ENCODE measurements around the gene DICER1. TPM values are rescaled to one million over a fixed set of nuclear protein-coding genes. Genes with fewer than 3 reads are reported as not detected.

DICER1 gene
- total RNA-seq, 4 donors from 2014 or later: 29.4 to 63.7 (median 37.9) TPM

DNA sequence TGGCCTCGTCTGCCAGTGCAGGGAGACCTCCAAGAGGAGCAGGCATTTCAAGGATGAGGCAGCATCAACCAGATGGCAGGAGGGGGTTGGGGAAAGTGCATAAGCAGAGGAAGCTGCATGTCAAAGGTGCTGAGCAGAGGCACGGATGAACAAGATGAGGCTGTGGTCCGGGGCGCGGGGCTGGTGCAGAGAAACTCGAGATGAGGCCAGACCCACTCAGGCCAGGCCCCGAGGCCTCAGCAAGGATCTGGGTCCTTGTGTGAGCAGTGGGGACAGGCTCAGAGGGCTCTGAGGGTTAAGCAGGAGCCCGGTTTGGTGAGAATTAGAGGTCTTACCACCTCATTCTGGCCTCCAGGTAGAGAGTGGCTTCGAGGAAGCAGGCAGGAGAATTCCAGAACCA, 98.8 kb downstream of the DICER1 start:
- TF ChIP-seq POLR2A (IDR thresholded peaks at IDR 0.05): no peak
- TF ChIP-seq, protein P1, sequence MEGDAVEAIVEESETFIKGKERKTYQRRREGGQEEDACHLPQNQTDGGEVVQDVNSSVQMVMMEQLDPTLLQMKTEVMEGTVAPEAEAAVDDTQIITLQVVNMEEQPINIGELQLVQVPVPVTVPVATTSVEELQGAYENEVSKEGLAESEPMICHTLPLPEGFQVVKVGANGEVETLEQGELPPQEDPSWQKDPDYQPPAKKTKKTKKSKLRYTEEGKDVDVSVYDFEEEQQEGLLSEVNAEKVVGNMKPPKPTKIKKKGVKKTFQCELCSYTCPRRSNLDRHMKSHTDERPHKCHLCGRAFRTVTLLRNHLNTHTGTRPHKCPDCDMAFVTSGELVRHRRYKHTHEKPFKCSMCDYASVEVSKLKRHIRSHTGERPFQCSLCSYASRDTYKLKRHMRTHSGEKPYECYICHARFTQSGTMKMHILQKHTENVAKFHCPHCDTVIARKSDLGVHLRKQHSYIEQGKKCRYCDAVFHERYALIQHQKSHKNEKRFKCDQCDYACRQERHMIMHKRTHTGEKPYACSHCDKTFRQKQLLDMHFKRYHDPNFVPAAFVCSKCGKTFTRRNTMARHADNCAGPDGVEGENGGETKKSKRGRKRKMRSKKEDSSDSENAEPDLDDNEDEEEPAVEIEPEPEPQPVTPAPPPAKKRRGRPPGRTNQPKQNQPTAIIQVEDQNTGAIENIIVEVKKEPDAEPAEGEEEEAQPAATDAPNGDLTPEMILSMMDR (IDR thresholded peaks at IDR 0.05 in 4 of 5, conservative IDR thresholded peaks at IDR 0.05 in 1 of 5): no peak

DNA sequence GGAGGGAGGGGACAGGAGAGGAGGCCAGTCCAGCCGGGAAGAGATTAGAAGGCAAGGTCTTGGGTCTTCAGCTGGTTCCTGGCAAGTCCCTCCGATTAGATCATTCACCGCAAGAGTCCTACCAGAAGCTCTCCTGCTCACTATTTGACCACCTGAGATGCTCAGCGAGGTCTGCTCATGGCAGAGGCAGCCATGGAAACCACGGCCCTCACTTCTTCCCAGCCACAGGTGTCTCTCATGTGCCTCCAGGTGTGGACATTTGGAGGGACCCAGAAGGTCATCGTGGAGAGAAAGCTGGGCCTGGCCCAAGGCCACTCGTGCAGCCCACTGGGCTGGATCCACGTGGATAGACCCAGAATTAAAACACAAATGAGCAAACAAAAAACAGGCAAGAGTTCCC, 99.5 kb downstream of the DICER1 start:
- no peaks in the 10 kb centered on the region for H3K4me1 ChIP-seq
- no peaks in the 10 kb centered on the region for H3K27me3 ChIP-seq
- TF ChIP-seq POLR2A (IDR thresholded peaks at IDR 0.05): no peak
- TF ChIP-seq, protein P1 (IDR thresholded peaks at IDR 0.05 in 4 of 5, conservative IDR thresholded peaks at IDR 0.05 in 1 of 5): no peak
- no peak overlapping the region for H3K4me3 ChIP-seq
- no peak overlapping the region for H3K27ac ChIP-seq
- H3K36me3 ChIP-seq: no peaks in the 10 kb centered on the region
- H3K9me3 ChIP-seq: no peaks in the 10 kb centered on the region
- in situ Hi-C loops (cut with MboI; ENCODE audit: low sequenced_read_pairs in 4 of 4) (no loop called here), intact Hi-C loops (cut with DNase I; ENCODE audit: low total_unique reads) (no loop called here)
- DNase-seq: no peak
- ATAC-seq: no peak

More for the DNA sequence above, 98.8 kb downstream of the DICER1 start:
- intact Hi-C loops (cut with DNase I; ENCODE audit: low total_unique reads) (no loop called here), in situ Hi-C loops (cut with MboI; ENCODE audit: low sequenced_read_pairs in 4 of 4) (no loop called here)
- no peak for ATAC-seq
- Histone ChIP-seq H3K27ac (no peak overlapping the region), H3K36me3 (no peaks in the 10 kb centered on the region), H3K4me3 (no peak overlapping the region), H3K4me1 (no peaks in the 10 kb centered on the region), H3K27me3 (no peaks in the 10 kb centered on the region), H3K9me3 (no peaks in the 10 kb centered on the region)
- no peak for DNase-seq

DNA sequence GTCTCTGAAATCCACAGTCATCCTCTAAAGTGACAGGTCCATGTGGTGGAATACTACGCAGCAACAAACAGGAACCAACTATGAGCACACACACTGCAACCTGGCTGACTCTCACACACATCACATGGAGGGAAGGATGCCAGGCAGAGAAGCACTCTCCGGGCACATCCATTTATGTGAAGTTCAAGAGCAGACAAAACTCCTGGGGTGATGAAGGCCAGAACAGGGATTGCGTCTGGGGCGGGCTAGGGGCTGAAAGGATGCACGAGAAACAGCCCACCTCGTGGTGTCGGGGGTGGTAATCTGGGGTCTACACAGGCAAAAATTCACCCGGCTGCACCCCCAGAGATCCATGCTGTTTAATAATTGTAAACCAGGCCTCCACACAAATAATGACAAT, 100.2 kb downstream of the DICER1 start:
- DNase-seq: no peak
- in situ Hi-C loops (cut with MboI; ENCODE audit: low sequenced_read_pairs in 4 of 4): no loop called here

DNA sequence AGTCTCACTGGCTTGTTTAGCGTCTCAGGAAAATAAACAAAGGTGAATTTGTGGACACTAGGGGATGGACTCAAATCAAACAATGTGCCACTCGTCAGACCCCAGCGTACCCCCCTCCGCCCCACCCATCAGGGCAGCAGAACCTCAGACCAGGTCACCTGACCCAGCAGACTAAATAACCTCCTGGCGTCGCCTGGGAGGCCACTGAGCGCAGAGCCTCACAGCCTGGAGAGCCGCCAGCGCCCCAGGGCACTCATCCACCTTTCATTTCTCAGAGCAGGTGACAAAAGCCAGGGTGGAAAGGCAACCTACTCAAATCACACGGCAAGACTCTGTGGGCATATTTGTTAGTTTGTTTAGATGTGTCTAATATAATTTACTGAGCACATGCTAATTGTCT, 100.9 kb downstream of the DICER1 start:
- in situ Hi-C loops (cut with MboI; ENCODE audit: low sequenced_read_pairs in 4 of 4): no loop called here
- TF ChIP-seq POLR2A (IDR thresholded peaks at IDR 0.05): no peak
- TF ChIP-seq, protein P1 (IDR thresholded peaks at IDR 0.05 in 4 of 5, conservative IDR thresholded peaks at IDR 0.05 in 1 of 5): no peak
- H3K9me3 ChIP-seq: no peaks in the 10 kb centered on the region
- intact Hi-C loops (cut with DNase I; ENCODE audit: low total_unique reads): no loop called here
- H3K36me3 ChIP-seq: no peaks in the 10 kb centered on the region
- no peak overlapping the region for H3K4me3 ChIP-seq
- ATAC-seq (no peak), DNase-seq (no peak)
- no peaks in the 10 kb centered on the region for H3K4me1 ChIP-seq
- no peak overlapping the region for H3K27ac ChIP-seq
- no peaks in the 10 kb centered on the region for H3K27me3 ChIP-seq

More for the DNA sequence above, 100.2 kb downstream of the DICER1 start:
- Histone ChIP-seq H3K27me3 (no peaks in the 10 kb centered on the region), H3K4me3 (no peak overlapping the region), H3K36me3 (no peaks in the 10 kb centered on the region), H3K27ac (no peak overlapping the region), H3K9me3 (no peaks in the 10 kb centered on the region), H3K4me1 (no peaks in the 10 kb centered on the region)
- ATAC-seq: no peak
- intact Hi-C loops (cut with DNase I; ENCODE audit: low total_unique reads): no loop called here
- TF ChIP-seq, protein P1 (IDR thresholded peaks at IDR 0.05 in 4 of 5, conservative IDR thresholded peaks at IDR 0.05 in 1 of 5): no peak
- no peak for TF ChIP-seq POLR2A (IDR thresholded peaks at IDR 0.05)

DNA sequence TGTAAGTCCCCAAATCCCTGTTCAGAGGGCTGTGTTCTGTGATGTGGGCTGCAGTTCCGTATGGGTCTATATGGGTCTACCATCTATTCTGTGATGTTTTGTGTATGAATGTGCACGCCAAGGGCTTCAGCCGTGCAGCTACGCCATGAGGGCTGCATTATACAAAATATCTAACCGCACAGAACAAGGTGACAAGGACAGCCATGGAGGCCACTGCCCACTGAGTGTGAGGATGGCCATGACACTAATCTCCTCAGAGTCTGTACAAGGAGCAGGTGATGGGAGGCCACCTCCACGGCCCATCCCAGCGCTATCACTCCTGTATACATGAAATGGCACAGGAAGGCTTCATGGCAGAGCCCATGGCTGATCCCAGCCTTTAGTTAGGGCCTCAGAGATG, 102.0 kb downstream of the DICER1 start:
- in situ Hi-C loops (cut with MboI; ENCODE audit: low sequenced_read_pairs in 4 of 4): no loop called here
- H3K27me3 ChIP-seq: no peaks in the 10 kb centered on the region
- no peak for DNase-seq

More for the DNA sequence above, 102.0 kb downstream of the DICER1 start:
- Histone ChIP-seq H3K36me3 (no peaks in the 10 kb centered on the region), H3K4me1 (no peaks in the 10 kb centered on the region), H3K9me3 (no peaks in the 10 kb centered on the region), H3K27ac (no peak overlapping the region), H3K4me3 (no peak overlapping the region)
- TF ChIP-seq, protein P1 (IDR thresholded peaks at IDR 0.05 in 4 of 5, conservative IDR thresholded peaks at IDR 0.05 in 1 of 5): no peak
- TF ChIP-seq POLR2A (IDR thresholded peaks at IDR 0.05): no peak
- intact Hi-C loops (cut with DNase I; ENCODE audit: low total_unique reads): no loop called here
- ATAC-seq: no peak
